Gastroesophageal sphincter (tissue), 4 donors: ENCODE measurements around the gene NRXN2. TPM values are rescaled to one million over a fixed set of nuclear protein-coding genes. Genes with fewer than 3 reads are reported as not detected.

Experiments
- ATAC-seq: fragments of 150-250 bp; one replicate; pipeline ENCODE4 v1.9.1; 2016; ENCODE audit warnings: mild to moderate bottlenecking, moderate library complexity
- H3K27ac ChIP-seq, 4 donors: fragments of 200-600 bp; sonication (generic) in 3 of 4; 1 replicate in 3 of 4; 2 replicates in 1 of 4; pipeline ENCODE4 v1.5.1; 2016 to 2019
- H3K27me3 ChIP-seq: fragments of 200-600 bp; sonication (generic); one replicate; pipeline ENCODE4 v1.5.1; 2019
- H3K36me3 ChIP-seq, 2 donors: fragments of 200-600 bp; sonication (generic); one replicate each; pipeline ENCODE4 v1.5.1; 2019; ENCODE audit warnings: control low read depth in 1 of 2
- H3K4me1 ChIP-seq, 3 donors: fragments of 200-600 bp; sonication (generic); 1 replicate in 2 of 3; 2 replicates in 1 of 3; pipeline ENCODE4 v1.5.1; 2016 to 2019; ENCODE audit warnings: control low read depth in 2 of 3
- H3K4me3 ChIP-seq, 2 donors: fragments of 200-600 bp; sonication (generic); one replicate each; pipeline ENCODE4 v1.5.1; 2019; ENCODE audit warnings: mild to moderate bottlenecking in 1 of 2, moderate library complexity in 1 of 2
- H3K9me3 ChIP-seq, 3 donors: fragments of 200-600 bp; sonication (generic); one replicate each; pipeline ENCODE4 v1.5.1; 2017 to 2019; ENCODE audit warnings: control low read depth in 2 of 3
- EP300 ChIP-seq: sonication (generic); formaldehyde crosslinking; IDR thresholded peaks from one replicate; pipeline ENCODE4 v1.6.1; 2017; ENCODE audit warnings: antibody characterized with exemption, mild to moderate bottlenecking
- POLR2A ChIP-seq, 2 donors: fragments of 450-650 bp; IDR thresholded peaks; one replicate each; pipeline ENCODE4 v1.6.1; 2017; ENCODE audit warnings: antibody characterized with exemption in 2 of 2, mild to moderate bottlenecking in 2 of 2, moderate library complexity in 1 of 2
- POLR2AphosphoS5 ChIP-seq: sonication (generic); formaldehyde crosslinking; IDR thresholded peaks from one replicate; pipeline ENCODE4 v1.6.1; 2017; ENCODE audit warnings: antibody characterized with exemption
- WGBS, 2 donors: methylation state at CpG; one replicate each; pipeline ENCODE4 v1.1.5; 2018; ENCODE audit warnings: low coverage in 1 of 2; 5-methylcytosine and 5-hydroxymethylcytosine counted together
- total RNA-seq, 4 donors: library from RNA; depleted of rRNA; stranded (reverse); fragments of >200 nt; gene quantifications; one replicate each; pipeline ENCODE4 v1.1.0, GENCODE V29; 2016
- TF ChIP-seq, protein P1 (sequence below), 4 experiments: fragments of 200-600 bp in 2 of 4; fragments of 450-650 bp in 2 of 4; sonication (generic) in 1 of 4; IDR thresholded peaks; one replicate each; pipeline ENCODE4 v1.5.1; 2017 to 2019; ENCODE audit warnings: antibody characterized with exemption in 4 of 4, mild to moderate bottlenecking in 2 of 4, moderate library complexity in 2 of 4

The NRXN2 gene
- total RNA-seq, 4 donors from 2014 or later = 3.4 to 25.4 (median 5.0) TPM

DNA sequence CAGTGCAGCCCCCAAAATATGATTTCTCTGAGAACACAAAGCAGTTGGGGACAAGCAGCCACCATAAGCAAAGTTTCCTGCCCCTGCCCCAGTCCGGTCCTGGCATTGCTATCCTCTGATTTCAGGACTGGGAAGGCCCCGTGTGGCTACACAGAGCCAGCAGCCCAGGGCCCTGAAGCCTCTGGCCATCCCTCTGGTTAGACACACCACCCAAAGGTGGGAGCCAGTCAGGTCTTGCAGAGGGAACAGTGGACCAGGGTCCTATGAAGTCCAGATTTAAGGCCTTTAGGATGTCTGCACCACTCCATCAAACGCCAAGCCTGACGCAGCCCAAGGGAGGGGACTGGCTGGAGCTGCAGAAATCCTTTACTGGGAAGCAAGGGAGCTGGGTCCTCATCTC is 68.6 kb downstream of the NRXN2 start:
- Histone ChIP-seq H3K9me3 (no peaks in the 10 kb centered on the region), H3K27me3 (peaks cover 16% of the 10 kb centered on the region), H3K36me3 (no peaks in the 10 kb centered on the region), H3K4me3 (no peak overlapping the region), H3K4me1 (peaks cover 0 to 8% (median 2%) of the 10 kb centered on the region in 3 donors), H3K27ac (no peak overlapping the region)
- no peak for TF ChIP-seq EP300
- TF ChIP-seq POLR2A (IDR thresholded peaks at IDR 0.05) = no peak
- no peak for TF ChIP-seq POLR2AphosphoS5
- TF ChIP-seq, protein P1, sequence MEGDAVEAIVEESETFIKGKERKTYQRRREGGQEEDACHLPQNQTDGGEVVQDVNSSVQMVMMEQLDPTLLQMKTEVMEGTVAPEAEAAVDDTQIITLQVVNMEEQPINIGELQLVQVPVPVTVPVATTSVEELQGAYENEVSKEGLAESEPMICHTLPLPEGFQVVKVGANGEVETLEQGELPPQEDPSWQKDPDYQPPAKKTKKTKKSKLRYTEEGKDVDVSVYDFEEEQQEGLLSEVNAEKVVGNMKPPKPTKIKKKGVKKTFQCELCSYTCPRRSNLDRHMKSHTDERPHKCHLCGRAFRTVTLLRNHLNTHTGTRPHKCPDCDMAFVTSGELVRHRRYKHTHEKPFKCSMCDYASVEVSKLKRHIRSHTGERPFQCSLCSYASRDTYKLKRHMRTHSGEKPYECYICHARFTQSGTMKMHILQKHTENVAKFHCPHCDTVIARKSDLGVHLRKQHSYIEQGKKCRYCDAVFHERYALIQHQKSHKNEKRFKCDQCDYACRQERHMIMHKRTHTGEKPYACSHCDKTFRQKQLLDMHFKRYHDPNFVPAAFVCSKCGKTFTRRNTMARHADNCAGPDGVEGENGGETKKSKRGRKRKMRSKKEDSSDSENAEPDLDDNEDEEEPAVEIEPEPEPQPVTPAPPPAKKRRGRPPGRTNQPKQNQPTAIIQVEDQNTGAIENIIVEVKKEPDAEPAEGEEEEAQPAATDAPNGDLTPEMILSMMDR (IDR thresholded peaks at IDR 0.05) = no peak
- ATAC-seq = no peak
- WGBS, 2 donors = no CpG with 5 or more reads among the region's 4 CpGs

DNA sequence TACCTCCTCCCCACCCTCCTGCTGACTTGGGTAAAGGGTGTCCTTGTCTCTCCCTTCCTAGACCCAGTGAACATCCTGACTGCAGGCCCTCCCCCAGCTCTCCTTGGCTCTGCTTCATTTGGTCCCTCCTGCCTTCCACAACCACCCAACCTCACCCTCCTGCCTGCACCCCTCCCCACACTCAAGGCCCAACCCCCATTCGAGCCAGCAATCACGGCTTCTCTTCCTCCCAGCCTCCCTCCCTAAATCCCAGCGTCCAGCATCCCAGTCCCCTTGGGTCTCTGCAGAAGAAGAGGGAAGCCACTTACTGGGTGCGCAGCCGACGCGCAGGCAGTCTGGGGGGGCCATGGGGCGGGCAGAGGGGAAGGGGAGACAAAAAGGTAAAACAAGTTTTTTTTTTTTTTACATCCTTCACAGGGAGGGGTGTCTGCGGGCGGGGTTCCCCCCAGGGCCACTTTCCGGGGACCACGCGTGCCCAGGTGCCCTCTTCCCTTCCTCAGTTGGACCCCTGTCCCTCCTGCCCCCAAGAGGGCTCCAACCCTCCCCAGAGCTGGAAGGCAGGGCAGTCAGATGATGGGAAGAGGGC is 69.5 kb downstream of the NRXN2 start:
- no peaks in the 10 kb centered on the region for H3K36me3 ChIP-seq
- TF ChIP-seq POLR2AphosphoS5 = no peak
- TF ChIP-seq, protein P1 (IDR thresholded peaks at IDR 0.05) = no peak
- no peak for ATAC-seq
- H3K4me1 ChIP-seq = peaks cover 0 to 8% (median 2%) of the 10 kb centered on the region in 3 donors
- H3K4me3 ChIP-seq = no peak overlapping the region
- H3K27ac ChIP-seq = no peak overlapping the region
- 0% methylated on average over 2 of the region's 13 CpGs; no CpG with 5 or more reads in 1 of the 2 donors for WGBS, 2 donors
- no peaks in the 10 kb centered on the region for H3K9me3 ChIP-seq
- H3K27me3 ChIP-seq = peaks cover 16% of the 10 kb centered on the region

DNA sequence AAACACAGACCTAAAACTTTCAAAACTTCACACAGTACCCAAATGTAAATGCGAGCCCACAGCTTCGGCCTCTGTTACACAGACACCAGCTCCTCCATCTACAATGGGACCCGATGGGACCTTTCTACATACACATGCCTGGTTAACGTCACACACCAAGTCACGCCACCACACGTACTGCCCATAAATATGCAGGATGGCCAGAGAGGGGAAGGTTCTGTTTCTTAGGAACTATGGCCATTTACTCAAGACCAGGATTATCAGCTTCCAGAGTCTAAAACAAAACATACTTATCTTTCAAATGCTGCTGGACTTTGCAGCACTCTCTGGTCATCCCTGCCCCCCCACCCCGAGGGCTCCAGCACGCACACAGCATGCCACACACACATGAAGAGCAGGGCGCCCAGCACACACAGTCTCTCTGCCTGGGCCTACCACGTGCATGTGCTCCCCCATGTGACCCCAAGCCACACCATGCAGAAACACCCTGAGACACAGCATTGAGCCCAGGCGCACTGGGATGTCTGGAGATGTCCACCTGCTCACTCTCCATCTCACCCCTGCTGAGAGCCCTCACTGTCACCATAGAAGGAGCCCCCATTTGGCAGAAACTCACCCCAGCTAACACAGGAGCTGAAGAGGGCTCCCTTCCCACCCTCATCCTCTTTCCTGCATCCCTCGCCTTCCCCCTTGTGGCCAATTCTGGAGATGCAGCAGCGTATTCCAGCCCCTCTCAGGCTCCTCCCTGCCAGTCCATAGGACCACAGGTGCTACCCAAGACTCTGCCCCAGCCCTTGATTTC is 70.2 kb downstream of the NRXN2 start:
- no peaks in the 10 kb centered on the region for H3K9me3 ChIP-seq
- H3K27ac ChIP-seq = no peak overlapping the region
- TF ChIP-seq EP300 = no peak
- no peak for TF ChIP-seq POLR2AphosphoS5
- TF ChIP-seq, protein P1 (IDR thresholded peaks at IDR 0.05) = peak in 3 of 4 experiments; percentile 91 to 94 (median 94)
- H3K4me3 ChIP-seq = no peak overlapping the region
- ATAC-seq = peak; percentile 68
- H3K36me3 ChIP-seq = no peaks in the 10 kb centered on the region
- H3K27me3 ChIP-seq = peaks cover 18% of the 10 kb centered on the region
- WGBS, 2 donors = 19 to 69% methylated on average over 5 to 8 of the region's 13 CpGs
- peaks cover 0 to 8% (median 2%) of the 10 kb centered on the region in 3 donors for H3K4me1 ChIP-seq

DNA sequence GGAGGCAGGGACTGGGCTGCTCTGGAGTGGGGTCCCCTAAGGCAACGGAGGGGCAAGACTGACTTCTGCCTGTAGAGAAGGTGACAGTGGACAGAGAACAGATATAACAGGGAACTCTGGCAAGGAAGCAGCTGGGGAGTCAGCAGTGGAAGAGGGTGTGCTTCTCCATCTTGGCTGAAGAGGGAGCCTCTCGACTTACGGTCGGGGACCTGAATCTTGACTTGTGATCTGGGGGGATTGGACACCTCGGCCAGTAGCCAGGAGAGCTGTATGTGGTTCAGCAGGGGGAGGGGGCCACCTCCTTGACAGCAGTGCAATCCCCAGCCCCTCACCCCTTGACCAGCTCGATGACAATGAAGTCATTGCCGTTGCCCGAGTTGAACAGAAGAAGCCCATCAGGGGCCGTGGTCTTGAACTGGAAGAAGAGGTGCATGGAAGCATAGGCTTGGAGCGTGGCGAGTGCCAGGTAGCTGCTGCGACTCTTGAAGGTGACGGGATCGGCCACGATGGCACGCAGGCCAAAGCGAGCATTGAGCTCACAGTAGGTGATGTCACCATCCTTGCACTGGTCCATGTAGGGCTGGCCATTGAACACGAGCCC is 72.0 kb downstream of the NRXN2 start:
- H3K4me1 ChIP-seq = peaks cover 0 to 8% (median 2%) of the 10 kb centered on the region in 3 donors
- TF ChIP-seq, protein P1 (IDR thresholded peaks at IDR 0.05) = peak in 2 of 4 experiments; percentile 16 to 28
- no peak for TF ChIP-seq EP300
- ATAC-seq = no peak
- H3K27ac ChIP-seq = no peak overlapping the region
- WGBS, 2 donors = 14 to 62% methylated on average over 1 to 16 of the region's 18 CpGs
- no peak overlapping the region for H3K4me3 ChIP-seq
- no peaks in the 10 kb centered on the region for H3K9me3 ChIP-seq
- H3K27me3 ChIP-seq = peaks cover 21% of the 10 kb centered on the region
- no peaks in the 10 kb centered on the region for H3K36me3 ChIP-seq
